ENCODE data around the gene PMVK. TPM values are rescaled to one million over a fixed set of nuclear protein-coding genes. Genes with fewer than 3 reads are reported as not detected.

The PMVK gene
- 45.3 and 47.9 TPM in 2 replicates for total RNA-seq

- intact Hi-C loops (cut with micrococcal nuclease): loop anchor here (1.0 to 10.0 kb wide), 9 partner anchors 19 to 377 kb away; partner anchors contain the start of genes ADAR, CKS1B, EFNA4 and FLAD1
Observed at GRCh38 chr1:154936555-154937084, at the start of gene PMVK. Gene PMVK, minus strand, starts transcription at chr1:154936719. Its CDS starts 34 bp downstream, at chr1:154936685.

GRCh38 chr1:154983776-154984466 is 47.4 kb upstream of the PMVK start:
- intact Hi-C loops (cut with micrococcal nuclease): loop anchor here (1.0 to 2.0 kb wide), 5 partner anchors 10 to 48 kb away; partner anchors contain the start of genes CKS1B and PMVK

GRCh38 chr1:154982897-154983648 is 46.6 kb upstream of the PMVK start, which contains the start of gene FLAD1:
Gene FLAD1, plus strand, starts transcription at chr1:154983344. Its CDS starts 351 bp downstream, at chr1:154983695.
- intact Hi-C loops (cut with micrococcal nuclease): loop anchor here (1.0 to 2.0 kb wide), 5 partner anchors 9 to 47 kb away; partner anchors contain the start of genes CKS1B and PMVK

GRCh38 chr1:154982341-154982740 is 45.8 kb upstream of the PMVK start:
- intact Hi-C loops (cut with micrococcal nuclease): loop anchor here (2.0 kb wide), 1 partner anchor 34 kb away; no protein-coding TSS in a partner anchor

- intact Hi-C loops (cut with micrococcal nuclease): loop anchor here (10.0 kb wide), 1 partner anchor 196 kb away; the partner anchor contains the start of genes KRTCAP2 and TRIM46
Observed at GRCh38 chr1:154978360-154978759, 41.8 kb upstream of the PMVK start.

GRCh38 chr1:154977762-154978161 is 41.2 kb upstream of the PMVK start:
- intact Hi-C loops (cut with micrococcal nuclease): loop anchor here (10.0 kb wide), 1 partner anchor 197 kb away; the partner anchor contains the start of genes KRTCAP2 and TRIM46

- intact Hi-C loops (cut with micrococcal nuclease): loop anchor here (2.0 to 10.0 kb wide), 2 partner anchors 75 to 199 kb away; partner anchors contain the start of genes ADAM15, KRTCAP2 and TRIM46
Observed at GRCh38 chr1:154975409-154976059, 39.0 kb upstream of the PMVK start.

GRCh38 chr1:154974808-154975408 is 38.4 kb upstream of the PMVK start:
- intact Hi-C loops (cut with micrococcal nuclease): loop anchor here (1.0 to 10.0 kb wide), 8 partner anchors 8 to 417 kb away; partner anchors contain the start of genes ADAM15, FLAD1, KRTCAP2 and PMVK

- intact Hi-C loops (cut with micrococcal nuclease): loop anchor here (1.0 to 10.0 kb wide), 8 partner anchors 9 to 416 kb away; partner anchors contain the start of genes ADAM15, FLAD1, KRTCAP2 and PMVK
Observed at GRCh38 chr1:154974102-154974807, 37.7 kb upstream of the PMVK start, which contains the start of gene CKS1B. Gene CKS1B, plus strand, starts transcription at chr1:154974681. Its CDS starts 65 bp downstream, at chr1:154974746.

- intact Hi-C loops (cut with micrococcal nuclease): loop anchor here (1.0 to 10.0 kb wide), 8 partner anchors 10 to 415 kb away; partner anchors contain the start of genes ADAM15, FLAD1, KRTCAP2 and PMVK
Observed at GRCh38 chr1:154973344-154974101, 37.0 kb upstream of the PMVK start.

- intact Hi-C loops (cut with micrococcal nuclease): loop anchor here (10.0 kb wide), 1 partner anchor 202 kb away; the partner anchor contains the start of genes KRTCAP2 and TRIM46
Observed at GRCh38 chr1:154972517-154973343, 36.2 kb upstream of the PMVK start.

- intact Hi-C loops (cut with micrococcal nuclease): loop anchor here (10.0 kb wide), 1 partner anchor 203 kb away; the partner anchor contains the start of genes KRTCAP2 and TRIM46
Observed at GRCh38 chr1:154972213-154972516, 35.6 kb upstream of the PMVK start.

- intact Hi-C loops (cut with micrococcal nuclease): loop anchor here (10.0 kb wide), 1 partner anchor 203 kb away; the partner anchor contains the start of genes KRTCAP2 and TRIM46
Observed at GRCh38 chr1:154971341-154971998, 35.0 kb upstream of the PMVK start.

- intact Hi-C loops (cut with micrococcal nuclease): loop anchor here (10.0 kb wide), 1 partner anchor 204 kb away; the partner anchor contains the start of genes KRTCAP2 and TRIM46
Observed at GRCh38 chr1:154970631-154971340, 34.3 kb upstream of the PMVK start, which contains the start of gene SHC1. Gene SHC1, minus strand, starts transcription at chr1:154970747. Its CDS starts 221 bp downstream, at chr1:154970526.

GRCh38 chr1:154969860-154970452 is 33.4 kb upstream of the PMVK start:
- intact Hi-C loops (cut with micrococcal nuclease): loop anchor here (10.0 kb wide), 1 partner anchor 205 kb away; the partner anchor contains the start of genes KRTCAP2 and TRIM46

GRCh38 chr1:154969246-154969645 is 32.7 kb upstream of the PMVK start:
- intact Hi-C loops (cut with micrococcal nuclease): no loop called here

Measured in T-helper 2 cell treated with Interferon-gamma antibody and Interleukin-4, amounts not matched to agents 100 ng/mL and 5 ng/mL, for 36 hours (primary cell).